ENCODE measurements around the gene PDCL3. TPM values are rescaled to one million over a fixed set of nuclear protein-coding genes. Genes with fewer than 3 reads are reported as not detected.

The PDCL3 gene
- total and polyA plus RNA-seq, 2 donors (not counting 1 experiment from before 2014, with no cell fraction given): 5.6 to 24.1 TPM

DNA sequence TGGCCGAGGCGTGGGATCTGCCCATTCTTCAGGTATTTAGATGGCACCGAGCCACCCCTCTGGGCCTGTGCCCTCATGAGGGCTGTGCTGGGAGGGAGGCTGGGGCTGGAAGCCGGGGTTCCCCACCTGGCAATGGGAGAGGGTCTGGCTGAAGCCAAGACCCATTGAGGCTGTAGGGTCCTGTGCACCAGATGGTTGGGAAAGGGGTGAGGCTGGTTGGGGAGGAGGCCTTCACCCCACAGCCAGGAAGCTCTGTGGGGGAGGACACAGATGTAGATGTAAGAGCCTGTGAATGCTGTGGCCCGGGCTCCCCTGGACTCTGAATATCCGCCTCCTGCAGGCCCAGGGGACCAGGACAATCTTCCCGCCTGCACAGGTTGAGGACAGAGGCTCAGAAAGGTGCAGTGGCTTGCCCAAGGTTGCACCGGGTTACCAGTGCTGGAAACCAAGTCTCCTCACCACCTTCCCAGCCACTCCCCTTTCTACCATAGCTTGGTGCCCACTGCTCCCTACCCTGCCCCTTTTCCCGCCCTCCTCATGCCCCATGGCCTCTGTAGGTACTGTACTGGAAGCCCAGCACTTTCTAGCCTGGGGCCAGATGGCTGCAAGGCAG lies 49.7 kb downstream of the PDCL3 start:
- H3K4me3 ChIP-seq (ENCODE audit: control extremely low read depth in 1 of 5, extremely low read depth in 1 of 5, insufficient read depth in 1 of 5, low read depth in 2 of 5, low read length in 4 of 5): no peak overlapping the region
- no peak overlapping the region for H3K4me3 Mint-ChIP-seq
- H3K4me2 ChIP-seq (replicated peaks; ENCODE audit: low read depth, low read length, poor library complexity, severe bottlenecking): no peak overlapping the region
- H3K79me2 ChIP-seq (ENCODE audit: control insufficient read depth, insufficient read depth, low read length): no peaks in the 10 kb centered on the region
- peaks cover 0 to 5% (median 0%) of the 10 kb centered on the region in 4 experiments for H3K27me3 ChIP-seq (replicated peaks in 1 of 4; ENCODE audit: control extremely low read depth in 1 of 4, control insufficient read depth in 3 of 4, insufficient read depth in 4 of 4, low read length in 3 of 4)
- DNase-seq: no peak
- no peaks in the 10 kb centered on the region for H3K9me3 Mint-ChIP-seq (ENCODE audit: insufficient read depth)
- H3K27ac ChIP-seq (ENCODE audit: low read length in 2 of 2): no peak overlapping the region
- POLR2A ChIA-PET: no interaction called here
- WGBS (ENCODE audit: insufficient coverage): 87% methylated on average over 8 of the region's 9 CpGs
- ATAC-seq (ENCODE audit: low read depth): no peak
- H2AFZ ChIP-seq (ENCODE audit: insufficient read depth, low read depth, low read length, poor library complexity, severe bottlenecking): no peak overlapping the region
- no peaks in the 10 kb centered on the region for H3K4me1 ChIP-seq (ENCODE audit: control insufficient read depth in 2 of 2, insufficient read depth in 2 of 2, low read length in 2 of 2)
- no peak overlapping the region for H3K27ac Mint-ChIP-seq
- no peaks in the 10 kb centered on the region for H3K9me3 ChIP-seq (ENCODE audit: control extremely low read depth in 1 of 3, control insufficient read depth in 2 of 3, insufficient read depth in 1 of 3, low read length in 2 of 3)
- no peaks in the 10 kb centered on the region for H3K4me1 Mint-ChIP-seq
- TF ChIP-seq EZH2 (IDR thresholded peaks at IDR 0.05; ENCODE audit: borderline replicate concordance, insufficient read depth, low read depth, low read length, poor library complexity, severe bottlenecking) (no peak), CTCF (IDR thresholded peaks at IDR 0.05) (no peak)
- H3K36me3 ChIP-seq (replicated peaks in 1 of 2; ENCODE audit: control extremely low read depth in 1 of 2, control insufficient read depth in 1 of 2, extremely low read depth in 1 of 2, insufficient read depth in 2 of 2, low read length in 1 of 2): no peaks in the 10 kb centered on the region
- no peaks in the 10 kb centered on the region for H4K20me1 ChIP-seq (ENCODE audit: control insufficient read depth, insufficient read depth, low read length, poor library complexity, severe bottlenecking)
- H3K9ac ChIP-seq (ENCODE audit: low read length): no peak overlapping the region
- peaks cover 23% of the 10 kb centered on the region for H3K27me3 Mint-ChIP-seq
- intact Hi-C loops (cut with micrococcal nuclease): no loop called here
- CTCF ChIA-PET: interaction anchor here (8.2 kb wide), 1 partner anchor 375 kb away, joined by 88 read pairs; no protein-coding TSS in a partner anchor

- Histone ChIP-seq H3K9ac (ENCODE audit: low read length) (no peak overlapping the region), H3K27me3 (replicated peaks in 1 of 4; ENCODE audit: control extremely low read depth in 1 of 4, control insufficient read depth in 3 of 4, insufficient read depth in 4 of 4, low read length in 3 of 4) (peaks cover 0 to 5% (median 0%) of the 10 kb centered on the region in 4 experiments), H3K79me2 (ENCODE audit: control insufficient read depth, insufficient read depth, low read length) (no peaks in the 10 kb centered on the region), H2AFZ (ENCODE audit: insufficient read depth, low read depth, low read length, poor library complexity, severe bottlenecking) (no peak overlapping the region), H3K9me3 (ENCODE audit: control extremely low read depth in 1 of 3, control insufficient read depth in 2 of 3, insufficient read depth in 1 of 3, low read length in 2 of 3) (no peaks in the 10 kb centered on the region), H3K36me3 (replicated peaks in 1 of 2; ENCODE audit: control extremely low read depth in 1 of 2, control insufficient read depth in 1 of 2, extremely low read depth in 1 of 2, insufficient read depth in 2 of 2, low read length in 1 of 2) (no peaks in the 10 kb centered on the region), H3K4me2 (replicated peaks; ENCODE audit: low read depth, low read length, poor library complexity, severe bottlenecking) (no peak overlapping the region), H3K4me3 (ENCODE audit: control extremely low read depth in 1 of 5, extremely low read depth in 1 of 5, insufficient read depth in 1 of 5, low read depth in 2 of 5, low read length in 4 of 5) (no peak overlapping the region), H3K27ac (ENCODE audit: low read length in 2 of 2) (no peak overlapping the region), H3K4me1 (ENCODE audit: control insufficient read depth in 2 of 2, insufficient read depth in 2 of 2, low read length in 2 of 2) (no peaks in the 10 kb centered on the region), H4K20me1 (ENCODE audit: control insufficient read depth, insufficient read depth, low read length, poor library complexity, severe bottlenecking) (no peaks in the 10 kb centered on the region)
- WGBS (ENCODE audit: insufficient coverage): 35% methylated on average over 1 of the region's 1 CpG
- Mint-ChIP-seq H3K9me3 (ENCODE audit: insufficient read depth) (no peaks in the 10 kb centered on the region), H3K4me3 (no peak overlapping the region), H3K27me3 (peaks cover 21% of the 10 kb centered on the region), H3K4me1 (no peaks in the 10 kb centered on the region), H3K27ac (no peak overlapping the region)
- ATAC-seq (ENCODE audit: low read depth) (no peak), DNase-seq (no peak)
- TF ChIP-seq CTCF (IDR thresholded peaks at IDR 0.05) (no peak), EZH2 (IDR thresholded peaks at IDR 0.05; ENCODE audit: borderline replicate concordance, insufficient read depth, low read depth, low read length, poor library complexity, severe bottlenecking) (no peak)
- intact Hi-C loops (cut with micrococcal nuclease): no loop called here
- ChIA-PET POLR2A (no interaction called here), CTCF (no interaction called here)
Observed at GRCh38 chr2:100613719-100614118, 50.9 kb downstream of the PDCL3 start.

Data from B cell (primary cell).